Measurements from ENCODE around the gene TCEANC.

TCEANC gene

GRCh38 chrX:13652287-13652793 lies 601 bp upstream of the TCEANC start:
- peak overlapping the region; percentile 93 for H3K27ac ChIP-seq (ENCODE audit: insufficient read depth, low read length, poor library complexity, severe bottlenecking)
- H3K9me3 ChIP-seq (ENCODE audit: control insufficient read depth, low read length): no peaks in the 10 kb centered on the region
- no peak for DNase-seq
- H3K4me3 ChIP-seq (ENCODE audit: insufficient read depth, low read depth, low read length, poor library complexity, severe bottlenecking): peak overlapping the region; percentile 35
- no peaks in the 10 kb centered on the region for H3K4me1 ChIP-seq (ENCODE audit: control insufficient read depth, insufficient read depth, low read length, poor library complexity, severe bottlenecking)
- H3K36me3 ChIP-seq (ENCODE audit: control insufficient read depth, insufficient read depth, low read length): peaks cover 8% of the 10 kb centered on the region
- no peaks in the 10 kb centered on the region for H3K27me3 ChIP-seq (replicated peaks; ENCODE audit: control insufficient read depth, insufficient read depth, low read length, poor library complexity, severe bottlenecking)

- H3K4me3 ChIP-seq (ENCODE audit: insufficient read depth, low read depth, low read length, poor library complexity, severe bottlenecking): no peak overlapping the region
- DNase-seq: no peak
- no peaks in the 10 kb centered on the region for H3K4me1 ChIP-seq (ENCODE audit: control insufficient read depth, insufficient read depth, low read length, poor library complexity, severe bottlenecking)
- peaks cover 8% of the 10 kb centered on the region for H3K36me3 ChIP-seq (ENCODE audit: control insufficient read depth, insufficient read depth, low read length)
- H3K27me3 ChIP-seq (replicated peaks; ENCODE audit: control insufficient read depth, insufficient read depth, low read length, poor library complexity, severe bottlenecking): no peaks in the 10 kb centered on the region
- no peaks in the 10 kb centered on the region for H3K9me3 ChIP-seq (ENCODE audit: control insufficient read depth, low read length)
- H3K27ac ChIP-seq (ENCODE audit: insufficient read depth, low read length, poor library complexity, severe bottlenecking): peak overlapping the region; percentile 93
These were observed 1.2 kb downstream of the TCEANC start for GRCh38 chrX:13654116-13654515.

- Histone ChIP-seq H3K27me3 (replicated peaks; ENCODE audit: control insufficient read depth, insufficient read depth, low read length, poor library complexity, severe bottlenecking) (no peaks in the 10 kb centered on the region), H3K27ac (ENCODE audit: insufficient read depth, low read length, poor library complexity, severe bottlenecking) (no peak overlapping the region), H3K9me3 (ENCODE audit: control insufficient read depth, low read length) (no peaks in the 10 kb centered on the region), H3K36me3 (ENCODE audit: control insufficient read depth, insufficient read depth, low read length) (peaks cover 8% of the 10 kb centered on the region), H3K4me3 (ENCODE audit: insufficient read depth, low read depth, low read length, poor library complexity, severe bottlenecking) (no peak overlapping the region), H3K4me1 (ENCODE audit: control insufficient read depth, insufficient read depth, low read length, poor library complexity, severe bottlenecking) (no peaks in the 10 kb centered on the region)
- no peak for DNase-seq
These were observed 2.7 kb downstream of the TCEANC start for GRCh38 chrX:13655674-13656073.

GRCh38 chrX:13658602-13659001 lies 5.7 kb downstream of the TCEANC start:
- Histone ChIP-seq H3K36me3 (ENCODE audit: control insufficient read depth, insufficient read depth, low read length) (peaks cover 8% of the 10 kb centered on the region), H3K27me3 (replicated peaks; ENCODE audit: control insufficient read depth, insufficient read depth, low read length, poor library complexity, severe bottlenecking) (no peaks in the 10 kb centered on the region), H3K27ac (ENCODE audit: insufficient read depth, low read length, poor library complexity, severe bottlenecking) (no peak overlapping the region), H3K4me3 (ENCODE audit: insufficient read depth, low read depth, low read length, poor library complexity, severe bottlenecking) (no peak overlapping the region), H3K4me1 (ENCODE audit: control insufficient read depth, insufficient read depth, low read length, poor library complexity, severe bottlenecking) (no peaks in the 10 kb centered on the region), H3K9me3 (ENCODE audit: control insufficient read depth, low read length) (no peaks in the 10 kb centered on the region)
- DNase-seq: no peak

- H3K36me3 ChIP-seq (ENCODE audit: control insufficient read depth, insufficient read depth, low read length): peaks cover 8% of the 10 kb centered on the region
- no peak overlapping the region for H3K27ac ChIP-seq (ENCODE audit: insufficient read depth, low read length, poor library complexity, severe bottlenecking)
- no peaks in the 10 kb centered on the region for H3K27me3 ChIP-seq (replicated peaks; ENCODE audit: control insufficient read depth, insufficient read depth, low read length, poor library complexity, severe bottlenecking)
- no peaks in the 10 kb centered on the region for H3K9me3 ChIP-seq (ENCODE audit: control insufficient read depth, low read length)
- H3K4me3 ChIP-seq (ENCODE audit: insufficient read depth, low read depth, low read length, poor library complexity, severe bottlenecking): no peak overlapping the region
- no peaks in the 10 kb centered on the region for H3K4me1 ChIP-seq (ENCODE audit: control insufficient read depth, insufficient read depth, low read length, poor library complexity, severe bottlenecking)
- DNase-seq: no peak
These were observed 6.1 kb downstream of the TCEANC start for GRCh38 chrX:13659063-13659462.

GRCh38 chrX:13661735-13662288 lies 8.9 kb downstream of the TCEANC start:
- Histone ChIP-seq H3K27me3 (replicated peaks; ENCODE audit: control insufficient read depth, insufficient read depth, low read length, poor library complexity, severe bottlenecking) (no peaks in the 10 kb centered on the region), H3K4me3 (ENCODE audit: insufficient read depth, low read depth, low read length, poor library complexity, severe bottlenecking) (no peak overlapping the region), H3K9me3 (ENCODE audit: control insufficient read depth, low read length) (no peaks in the 10 kb centered on the region), H3K27ac (ENCODE audit: insufficient read depth, low read length, poor library complexity, severe bottlenecking) (peak overlapping the region; percentile 32), H3K36me3 (ENCODE audit: control insufficient read depth, insufficient read depth, low read length) (no peaks in the 10 kb centered on the region), H3K4me1 (ENCODE audit: control insufficient read depth, insufficient read depth, low read length, poor library complexity, severe bottlenecking) (no peaks in the 10 kb centered on the region)
- no peak for DNase-seq

GRCh38 chrX:13662355-13662791 lies 9.4 kb downstream of the TCEANC start:
- no peaks in the 10 kb centered on the region for H3K36me3 ChIP-seq (ENCODE audit: control insufficient read depth, insufficient read depth, low read length)
- H3K27me3 ChIP-seq (replicated peaks; ENCODE audit: control insufficient read depth, insufficient read depth, low read length, poor library complexity, severe bottlenecking): no peaks in the 10 kb centered on the region
- no peak for DNase-seq
- H3K9me3 ChIP-seq (ENCODE audit: control insufficient read depth, low read length): no peaks in the 10 kb centered on the region
- no peak overlapping the region for H3K4me3 ChIP-seq (ENCODE audit: insufficient read depth, low read depth, low read length, poor library complexity, severe bottlenecking)
- H3K27ac ChIP-seq (ENCODE audit: insufficient read depth, low read length, poor library complexity, severe bottlenecking): peak overlapping the region; percentile 32
- H3K4me1 ChIP-seq (ENCODE audit: control insufficient read depth, insufficient read depth, low read length, poor library complexity, severe bottlenecking): no peaks in the 10 kb centered on the region

GRCh38 chrX:13664020-13664419 lies 11.1 kb downstream of the TCEANC start:
- H3K9me3 ChIP-seq (ENCODE audit: control insufficient read depth, low read length): no peaks in the 10 kb centered on the region
- H3K4me1 ChIP-seq (ENCODE audit: control insufficient read depth, insufficient read depth, low read length, poor library complexity, severe bottlenecking): no peaks in the 10 kb centered on the region
- H3K27ac ChIP-seq (ENCODE audit: insufficient read depth, low read length, poor library complexity, severe bottlenecking): no peak overlapping the region
- H3K36me3 ChIP-seq (ENCODE audit: control insufficient read depth, insufficient read depth, low read length): no peaks in the 10 kb centered on the region
- no peak overlapping the region for H3K4me3 ChIP-seq (ENCODE audit: insufficient read depth, low read depth, low read length, poor library complexity, severe bottlenecking)
- DNase-seq: no peak
- H3K27me3 ChIP-seq (replicated peaks; ENCODE audit: control insufficient read depth, insufficient read depth, low read length, poor library complexity, severe bottlenecking): no peaks in the 10 kb centered on the region

- Histone ChIP-seq H3K4me3 (ENCODE audit: insufficient read depth, low read depth, low read length, poor library complexity, severe bottlenecking) (no peak overlapping the region), H3K9me3 (ENCODE audit: control insufficient read depth, low read length) (no peaks in the 10 kb centered on the region), H3K27ac (ENCODE audit: insufficient read depth, low read length, poor library complexity, severe bottlenecking) (no peak overlapping the region), H3K36me3 (ENCODE audit: control insufficient read depth, insufficient read depth, low read length) (no peaks in the 10 kb centered on the region), H3K4me1 (ENCODE audit: control insufficient read depth, insufficient read depth, low read length, poor library complexity, severe bottlenecking) (no peaks in the 10 kb centered on the region), H3K27me3 (replicated peaks; ENCODE audit: control insufficient read depth, insufficient read depth, low read length, poor library complexity, severe bottlenecking) (no peaks in the 10 kb centered on the region)
- no peak for DNase-seq
These were observed 13.9 kb downstream of the TCEANC start for GRCh38 chrX:13666836-13667235.

- Histone ChIP-seq H3K9me3 (ENCODE audit: control insufficient read depth, low read length) (no peaks in the 10 kb centered on the region), H3K4me1 (ENCODE audit: control insufficient read depth, insufficient read depth, low read length, poor library complexity, severe bottlenecking) (no peaks in the 10 kb centered on the region), H3K4me3 (ENCODE audit: insufficient read depth, low read depth, low read length, poor library complexity, severe bottlenecking) (no peak overlapping the region), H3K27ac (ENCODE audit: insufficient read depth, low read length, poor library complexity, severe bottlenecking) (no peak overlapping the region), H3K27me3 (replicated peaks; ENCODE audit: control insufficient read depth, insufficient read depth, low read length, poor library complexity, severe bottlenecking) (no peaks in the 10 kb centered on the region), H3K36me3 (ENCODE audit: control insufficient read depth, insufficient read depth, low read length) (no peaks in the 10 kb centered on the region)
- DNase-seq: no peak
These were observed 15.0 kb downstream of the TCEANC start for GRCh38 chrX:13667919-13668318.

Data from effector memory CD4-positive, alpha-beta T cell (primary cell).